Activated CD8-positive, alpha-beta memory T cell treated with anti-CD3 and anti-CD28 coated beads, Interleukin-2, amount 50 U/mL, for 1 hour (primary cell): ENCODE measurements around the gene HTRA3.

ENCODE experiments used
- DNase-seq: peaks from one replicate; pipeline ENCODE4 v3.0.0-alpha.2; 2020; ENCODE audit errors: extremely low read depth

Gene HTRA3

DNA sequence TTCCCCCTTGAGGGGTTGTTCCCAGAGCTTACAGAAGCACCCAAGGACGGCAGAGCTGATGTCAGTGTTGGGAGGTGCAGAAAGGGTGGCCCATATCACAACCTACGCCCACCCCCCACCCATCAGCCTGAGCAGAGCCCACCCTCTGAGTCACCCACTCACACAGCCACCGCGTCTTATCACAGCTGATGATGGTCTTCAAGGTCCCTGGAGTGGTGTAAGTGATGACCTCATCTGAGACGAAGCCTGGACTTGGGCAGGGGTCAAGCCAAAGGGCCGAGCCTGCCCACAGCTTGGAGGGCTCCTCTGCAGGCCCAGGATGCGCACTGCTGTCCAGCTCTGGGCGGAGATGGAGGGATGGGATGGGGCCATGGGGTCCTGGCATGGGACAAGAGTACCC is 3.0 kb upstream of the HTRA3 start:
- DNase-seq, result no peak

- DNase-seq, result no peak
Observed at GRCh38 chr4:8267077-8267476, 2.5 kb upstream of the HTRA3 start.

DNA sequence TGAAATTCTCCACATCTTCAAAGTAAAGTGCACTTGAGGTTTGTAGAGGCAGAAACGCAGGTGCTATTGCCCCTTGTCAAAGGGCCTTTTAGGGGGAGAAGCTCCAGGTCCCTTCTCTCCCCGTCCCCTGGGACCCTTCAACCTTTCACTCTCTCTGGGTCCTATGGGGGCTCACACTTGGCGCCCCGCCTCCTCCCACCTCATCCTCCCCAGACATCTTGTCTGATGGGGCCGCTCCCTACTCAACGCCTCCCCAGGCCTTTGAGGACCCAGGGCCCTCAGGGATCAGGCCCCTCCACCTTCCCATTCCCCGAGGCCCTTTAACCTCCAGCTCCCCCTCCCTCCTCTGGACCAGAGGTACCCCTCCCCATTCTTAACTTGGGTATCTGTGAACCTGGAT is 1.3 kb upstream of the HTRA3 start:
- no peak for DNase-seq

DNA sequence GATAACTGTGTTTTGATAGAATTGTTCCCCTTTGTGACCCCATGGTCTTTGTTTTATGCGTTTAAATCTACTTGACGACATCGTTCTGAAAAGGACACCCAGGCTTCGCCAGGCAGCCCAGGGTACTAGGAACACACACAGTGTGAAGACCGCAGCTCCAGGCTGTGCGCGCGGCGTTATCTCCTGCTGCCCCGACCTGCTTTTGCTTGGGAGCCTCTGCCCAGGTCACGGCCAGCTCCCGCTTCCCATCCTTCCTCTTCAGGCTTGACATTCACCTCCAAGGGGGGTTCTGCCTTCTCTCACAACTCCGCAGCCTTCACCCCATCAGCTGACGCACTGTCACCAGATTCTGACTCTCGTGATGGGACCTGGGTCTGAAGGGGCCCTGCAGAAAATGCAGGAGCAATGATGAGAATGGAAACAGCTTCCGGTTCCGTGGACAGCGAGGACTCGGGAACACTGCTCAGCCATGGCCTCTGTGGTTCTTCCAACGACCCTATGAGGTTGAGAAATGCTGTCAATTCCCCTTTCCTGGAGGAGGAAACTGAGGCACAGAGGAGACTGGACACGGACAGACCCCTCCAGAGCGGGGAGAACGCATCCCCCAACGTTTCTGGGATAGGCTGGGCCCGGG is 536 bp upstream of the HTRA3 start:
- DNase-seq, result no peak

GRCh38 chr4:8270418-8270771 is 841 bp downstream of the HTRA3 start:
- DNase-seq, result no peak

DNA sequence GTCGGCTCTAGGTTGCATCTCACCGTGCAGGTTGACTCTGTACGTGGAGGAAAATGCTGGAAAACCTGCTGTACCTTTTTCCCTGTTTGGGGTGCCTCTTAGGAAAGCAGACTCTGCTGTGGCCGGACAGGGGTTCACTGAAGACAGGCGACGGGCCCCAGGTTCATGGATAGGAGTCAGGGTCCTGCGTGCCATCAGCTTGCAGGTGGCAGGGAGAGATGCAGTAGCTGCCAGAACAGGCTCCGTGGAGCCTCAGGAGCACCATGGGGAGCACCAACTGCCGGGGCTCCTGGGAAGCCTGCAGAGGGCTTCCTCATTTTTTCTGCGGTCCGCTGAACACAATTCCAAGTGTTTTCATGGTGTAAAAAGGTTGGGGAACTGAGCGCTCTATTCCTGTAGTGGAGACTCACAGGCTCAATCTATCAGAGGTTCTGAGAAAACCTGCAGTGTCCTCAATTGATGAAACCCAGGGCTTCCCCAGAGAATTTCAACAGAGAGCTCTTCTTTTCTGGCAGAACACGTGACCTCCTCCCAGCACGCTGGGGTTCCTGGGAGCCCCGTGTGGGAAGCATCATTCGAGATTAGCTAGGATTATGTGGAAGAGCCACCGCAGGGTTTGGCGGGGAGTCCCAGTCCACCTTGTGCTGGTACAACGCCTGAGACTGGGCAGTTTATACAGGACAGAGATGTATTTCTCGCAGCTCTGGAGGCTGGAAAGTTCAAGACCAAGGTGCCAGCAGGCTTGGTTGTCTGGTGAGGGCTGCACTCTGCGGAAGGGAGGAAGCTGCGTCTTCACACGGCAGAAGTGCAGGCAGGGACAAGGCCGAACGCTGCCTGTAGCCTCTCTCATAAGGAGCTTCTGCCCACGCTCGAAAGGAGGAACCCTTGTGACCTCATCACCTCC is 1.6 kb downstream of the HTRA3 start:
- DNase-seq, result no peak

- DNase-seq, result no peak
Observed at GRCh38 chr4:8271821-8272220, 2.3 kb downstream of the HTRA3 start.

GRCh38 chr4:8272472-8273428 is 3.2 kb downstream of the HTRA3 start:
- DNase-seq, result no peak

GRCh38 chr4:8273450-8273849 is 3.9 kb downstream of the HTRA3 start:
- DNase-seq, result no peak

- no peak for DNase-seq
Observed at GRCh38 chr4:8274066-8274652, 4.6 kb downstream of the HTRA3 start.

GRCh38 chr4:8274765-8275547 is 5.4 kb downstream of the HTRA3 start:
- no peak for DNase-seq

DNA sequence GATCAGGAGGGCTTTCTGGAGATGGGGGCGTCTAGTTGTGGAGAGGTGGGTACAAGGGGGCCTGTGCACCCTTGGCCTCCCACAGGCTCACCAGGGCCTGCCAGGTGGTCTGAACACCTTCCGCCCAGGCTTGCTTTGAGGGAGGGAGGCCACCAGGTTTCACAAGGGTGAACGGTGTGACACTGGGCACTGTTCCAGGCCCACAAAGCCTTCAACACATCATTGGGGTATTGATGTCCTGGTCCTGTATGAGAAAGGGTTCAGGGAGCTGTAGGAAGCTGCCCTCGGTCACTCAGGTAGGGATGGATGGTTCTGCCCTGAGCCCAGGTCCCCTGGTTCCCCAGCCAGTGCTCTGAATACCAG is 6.0 kb downstream of the HTRA3 start:
- no peak for DNase-seq

DNA sequence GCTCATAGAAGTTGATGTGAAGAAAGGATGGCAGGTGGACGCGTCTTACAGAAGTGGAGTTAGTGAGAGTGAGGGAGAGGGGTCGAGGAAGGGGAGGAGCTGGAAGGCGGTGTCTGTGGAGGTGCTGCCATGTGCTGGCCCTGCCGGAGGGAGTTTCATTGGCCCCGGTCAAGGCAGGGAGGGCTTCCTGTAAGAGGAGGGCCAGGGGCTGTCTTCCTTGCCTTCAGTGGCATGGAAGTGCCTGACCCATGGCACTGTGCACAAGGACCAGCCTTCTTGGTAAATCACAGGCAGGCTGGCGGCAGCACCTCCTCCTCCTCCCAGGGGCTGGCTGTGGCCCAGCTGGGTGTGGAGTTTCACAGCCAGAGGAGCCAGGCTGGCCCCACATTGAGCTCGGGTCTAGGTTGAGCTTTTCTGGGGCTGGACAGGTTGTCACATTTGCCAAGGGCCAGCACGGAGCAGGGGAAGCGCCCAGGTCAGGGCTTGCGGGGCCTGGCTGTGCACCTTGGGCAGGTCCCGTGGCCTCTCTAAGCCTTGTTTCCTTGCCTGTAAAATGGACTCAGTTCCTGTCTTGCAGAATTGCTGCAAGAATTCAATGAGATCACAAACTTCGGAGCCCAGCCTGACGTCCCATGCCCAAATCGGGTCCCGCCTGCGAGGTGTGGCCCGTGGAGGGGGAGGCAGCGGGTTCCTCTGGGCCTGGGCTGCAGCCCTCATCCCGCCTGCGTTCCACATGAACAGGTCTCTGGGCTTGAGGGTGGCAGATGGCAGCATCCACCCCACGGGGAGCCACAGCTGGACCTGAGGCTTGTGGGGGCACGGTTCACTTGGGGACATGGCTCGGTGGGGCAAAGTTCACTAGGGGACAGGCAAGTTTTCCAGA is 7.0 kb downstream of the HTRA3 start:
- DNase-seq, result no peak

GRCh38 chr4:8277356-8278008 is 7.9 kb downstream of the HTRA3 start:
- DNase-seq, result no peak

GRCh38 chr4:8278009-8278395 is 8.4 kb downstream of the HTRA3 start:
- no peak for DNase-seq

DNA sequence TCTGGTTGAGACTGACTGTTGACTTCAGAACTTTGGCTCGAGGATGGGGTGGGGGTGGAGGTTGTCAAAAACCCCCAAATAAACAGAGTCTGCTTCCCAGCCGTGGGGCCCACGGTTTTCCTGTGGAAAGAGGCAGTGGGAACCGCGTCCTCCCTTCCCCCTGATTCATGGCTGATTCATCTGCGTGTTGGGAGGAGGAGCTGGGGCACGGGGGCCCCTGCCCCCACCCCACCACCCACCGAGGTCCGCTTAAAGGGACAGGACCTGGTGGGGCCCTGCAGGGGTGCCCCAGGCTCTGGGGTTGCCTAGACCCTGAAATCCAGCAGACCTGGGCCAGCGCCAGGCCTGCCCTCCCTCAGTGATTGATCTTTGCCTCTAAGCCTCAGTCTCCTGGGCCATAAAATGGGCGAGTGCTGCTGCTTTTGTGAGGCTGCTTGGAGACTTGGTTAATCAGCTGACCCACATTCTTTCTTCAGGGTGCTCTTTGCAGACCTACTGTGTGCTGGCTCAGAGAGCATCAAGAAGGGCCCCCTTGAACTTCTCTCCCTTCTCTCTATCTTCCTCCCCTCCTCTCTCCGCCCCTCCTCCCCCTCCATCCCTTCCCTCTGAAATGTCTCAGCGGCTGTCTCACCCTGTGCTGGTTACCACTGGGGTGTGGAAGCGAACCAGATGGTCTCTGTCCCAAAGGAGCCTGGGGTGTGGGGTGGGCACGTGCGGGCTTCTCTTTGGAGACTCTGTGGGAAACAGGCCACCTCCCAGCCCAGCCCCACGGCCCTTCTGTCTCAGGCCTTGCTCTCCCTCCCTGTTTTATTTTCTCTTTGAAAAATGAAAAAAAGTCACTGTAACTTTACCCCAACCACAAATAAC is 9.1 kb downstream of the HTRA3 start:
- DNase-seq, result no peak

DNA sequence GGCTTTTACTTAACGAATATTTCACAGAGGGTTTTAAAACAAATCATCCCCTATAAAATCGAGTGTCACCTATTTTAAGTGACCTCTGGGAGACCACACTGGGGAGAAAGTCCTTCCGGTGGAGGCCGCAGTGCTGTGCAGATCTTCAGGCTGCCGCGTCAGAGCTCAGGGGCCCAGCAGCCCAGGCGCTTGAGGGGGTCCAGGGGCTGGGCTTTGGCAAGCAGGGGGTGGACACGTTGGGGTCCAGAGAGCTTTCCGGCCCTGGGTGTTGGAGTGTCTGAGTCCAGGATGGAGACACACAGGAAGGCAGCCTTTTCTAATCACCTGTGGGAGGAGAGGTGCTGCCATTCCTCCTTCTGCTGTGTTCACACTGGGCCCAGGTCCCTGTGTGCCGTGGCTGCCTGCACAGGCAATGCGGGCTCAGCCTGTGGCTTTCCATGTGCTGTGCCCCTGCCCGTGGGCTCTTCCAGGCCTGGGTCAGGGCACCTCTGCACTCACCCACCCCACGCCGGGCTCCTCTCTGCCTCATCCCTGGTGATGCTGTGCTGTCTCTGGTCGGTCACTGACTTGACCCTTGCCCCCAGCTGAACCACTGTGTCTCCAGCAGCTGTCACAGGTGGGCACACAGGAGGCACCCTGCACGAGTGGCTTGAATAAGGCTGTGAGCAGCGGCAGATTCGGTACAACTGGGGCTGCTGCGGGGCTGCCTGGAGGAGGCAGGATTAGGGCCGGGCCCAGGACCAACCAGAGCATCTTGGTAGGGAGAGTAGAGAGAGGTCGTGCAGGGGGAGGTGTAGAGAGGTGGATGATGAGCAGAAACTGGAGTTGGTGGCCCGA is 10.0 kb downstream of the HTRA3 start:
- DNase-seq, result no peak
